K562 (cell line): ENCODE measurements around the gene HPCA. TPM values are rescaled to one million over a fixed set of nuclear protein-coding genes. Genes with fewer than 3 reads are reported as not detected.
A peak's percentile ranks its signal among the peaks of the same experiment; 100 is the strongest.

Source experiments
- EGR1 ChIP-seq: fragments of 450-650 bp; conservative IDR thresholded peaks from 2 replicates; pipeline ENCODE4 v1.6.1; 2017; ENCODE audit warnings: mild to moderate bottlenecking
- HMG20A ChIP-seq: fragments of 450-650 bp; formaldehyde crosslinking; conservative IDR thresholded peaks from 2 replicates; pipeline ENCODE4 v1.4.0; 2020; ENCODE audit warnings: mild to moderate bottlenecking, mixed read lengths
- KAT7 ChIP-seq: sonication (generic); formaldehyde crosslinking; IDR thresholded peaks from 2 replicates; pipeline ENCODE4 v1.8.0; 2022; ENCODE audit warnings: missing genetic modification reagents, mild to moderate bottlenecking, borderline replicate concordance
- KLF6 ChIP-seq: fragments of 250-450 bp; sonication (Bioruptor Pico); IDR thresholded peaks from 2 replicates; pipeline ENCODE4 v1.4.0; 2020; ENCODE audit warnings: mild to moderate bottlenecking, moderate library complexity, borderline replicate concordance
- MCM3 ChIP-seq: fragments of 450-650 bp; IDR thresholded peaks from 2 replicates; pipeline ENCODE4 v1.6.1; 2016
- NELFE ChIP-seq: IDR thresholded peaks from 2 replicates; pipeline ENCODE4 v1.6.1; 2011; ENCODE audit warnings: mild to moderate bottlenecking; ENCODE audit not compliant: insufficient read depth, insufficient read length
- SMAD4 ChIP-seq: fragments of 250-450 bp; sonication (Bioruptor Pico); conservative IDR thresholded peaks from 2 replicates; pipeline ENCODE4 v1.8.0; 2021; ENCODE audit warnings: inconsistent platforms, mild to moderate bottlenecking, moderate library complexity
- ZNF174 ChIP-seq: fragments of 250-450 bp; sonication (Bioruptor Pico); IDR thresholded peaks from 2 replicates; pipeline ENCODE4 v1.4.0; 2020; ENCODE audit warnings: mild to moderate bottlenecking
- ZNF324 ChIP-seq: fragments of 250-450 bp; sonication (Bioruptor Pico); IDR thresholded peaks from 2 replicates; pipeline ENCODE4 v1.4.0; 2020; ENCODE audit warnings: mild to moderate bottlenecking
- ZNF780A ChIP-seq: fragments of 250-450 bp; sonication (Bioruptor Pico); IDR thresholded peaks from 2 replicates; pipeline ENCODE4 v1.5.0; 2021; ENCODE audit warnings: mild to moderate bottlenecking
- polyA plus RNA-seq, 8 experiments: library from polyadenylated mRNA; depleted of rRNA in 4 of 8; stranded (reverse) in 5 of 8; unstranded in 3 of 8; fragments of >200 nt; fragmentation: Nextera tagmentation in 2 of 8; fragmentation: Illumina TruSeq in 1 of 8; extraction: Ambion mirVana in 2 of 8; extraction: Trizol in 1 of 8; gene quantifications; 2 replicates each; pipeline versions ENCODE4 v1.2.1 to v1.2.3, GENCODE V29; 2011 to 2014; ENCODE audit warnings: inconsistent platforms in 1 of 8, missing spikeins in 1 of 8
- total RNA-seq, 7 experiments: library from RNA; depleted of rRNA in 6 of 7; stranded (reverse); fragments of >200 nt in 6 of 7; fragmentation: Illumina TruSeq in 2 of 7; extraction: Trizol in 2 of 7; gene quantifications; 2 replicates each; pipeline versions ENCODE4 v1.2.1 to v1.2.3, GENCODE V29; 2011 to 2021; ENCODE audit warnings: low replicate concordance in 1 of 7
- TF ChIP-seq, protein P1 (sequence below): fragments of 450-650 bp; IDR thresholded peaks from 2 replicates; pipeline ENCODE4 v1.6.1; 2016; ENCODE audit warnings: low read depth
- TF ChIP-seq, protein P2 (sequence below): IDR thresholded peaks from 2 replicates; pipeline ENCODE4 v1.6.1; 2014; ENCODE audit warnings: antibody characterized with exemption
- TF ChIP-seq, protein P3 (sequence below): fragments of 250-450 bp; sonication (Bioruptor Pico); IDR thresholded peaks from 2 replicates; pipeline ENCODE4 v1.8.0; 2021; ENCODE audit warnings: mild to moderate bottlenecking, moderate library complexity
- TF ChIP-seq, protein P4 (sequence below): sonication (generic); formaldehyde crosslinking; IDR thresholded peaks from 2 replicates; pipeline ENCODE4 v1.9.0; 2022; ENCODE audit warnings: mild to moderate bottlenecking, missing genetic modification reagents
- TF ChIP-seq, protein P5 (sequence below): sonication (generic); formaldehyde crosslinking; IDR thresholded peaks from 2 replicates; pipeline ENCODE4 v1.8.0; 2022; ENCODE audit warnings: mild to moderate bottlenecking, low read depth, missing genetic modification reagents

Gene HPCA
- total and polyA plus RNA-seq, 9 of the 15 experiments (the other 6 are each of a cell fraction or from before 2014, with no cell fraction given), result not detected

DNA sequence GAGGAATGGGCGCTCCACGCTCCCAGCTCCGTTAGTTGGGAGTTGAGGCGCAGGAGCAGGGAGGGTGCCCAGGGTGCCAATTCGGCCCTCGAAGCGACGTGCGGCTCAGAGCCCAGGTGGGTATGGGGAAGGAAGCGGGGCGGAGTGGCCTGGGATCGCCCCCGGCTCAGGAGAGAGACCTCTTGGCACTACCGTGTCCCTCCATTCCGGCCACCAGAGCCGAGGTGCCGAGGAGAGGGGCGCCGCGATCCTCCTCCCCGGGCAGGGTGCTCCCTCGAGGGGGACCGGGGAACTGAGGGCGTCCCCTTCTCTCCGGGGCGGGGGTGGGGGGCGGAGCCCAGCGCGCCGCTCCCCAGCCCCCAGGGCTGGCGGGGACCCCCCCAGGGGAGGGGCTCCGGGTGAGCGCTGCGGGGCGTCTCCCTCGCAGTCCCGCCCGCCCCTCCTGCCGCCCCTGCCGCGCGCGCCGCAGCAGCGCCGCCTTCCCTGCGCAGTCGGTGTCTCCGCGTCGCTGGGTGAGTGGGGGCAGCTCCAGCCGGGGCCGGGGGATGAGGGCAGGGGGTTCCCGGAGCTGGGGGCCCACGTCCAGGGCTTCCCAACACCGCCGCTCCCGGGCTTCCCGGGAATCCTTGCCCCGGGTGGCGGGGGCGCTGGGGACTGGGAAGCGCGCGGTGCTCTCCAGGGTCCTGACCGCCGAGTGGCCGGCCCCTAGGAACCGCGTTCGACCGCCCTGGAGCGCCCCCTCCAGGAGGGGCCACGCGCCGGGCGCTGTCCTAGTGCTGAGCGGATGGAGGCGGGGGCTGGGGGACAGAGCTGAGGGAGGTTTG is at the start of gene HPCA (continued):
- TF ChIP-seq, protein P1, sequence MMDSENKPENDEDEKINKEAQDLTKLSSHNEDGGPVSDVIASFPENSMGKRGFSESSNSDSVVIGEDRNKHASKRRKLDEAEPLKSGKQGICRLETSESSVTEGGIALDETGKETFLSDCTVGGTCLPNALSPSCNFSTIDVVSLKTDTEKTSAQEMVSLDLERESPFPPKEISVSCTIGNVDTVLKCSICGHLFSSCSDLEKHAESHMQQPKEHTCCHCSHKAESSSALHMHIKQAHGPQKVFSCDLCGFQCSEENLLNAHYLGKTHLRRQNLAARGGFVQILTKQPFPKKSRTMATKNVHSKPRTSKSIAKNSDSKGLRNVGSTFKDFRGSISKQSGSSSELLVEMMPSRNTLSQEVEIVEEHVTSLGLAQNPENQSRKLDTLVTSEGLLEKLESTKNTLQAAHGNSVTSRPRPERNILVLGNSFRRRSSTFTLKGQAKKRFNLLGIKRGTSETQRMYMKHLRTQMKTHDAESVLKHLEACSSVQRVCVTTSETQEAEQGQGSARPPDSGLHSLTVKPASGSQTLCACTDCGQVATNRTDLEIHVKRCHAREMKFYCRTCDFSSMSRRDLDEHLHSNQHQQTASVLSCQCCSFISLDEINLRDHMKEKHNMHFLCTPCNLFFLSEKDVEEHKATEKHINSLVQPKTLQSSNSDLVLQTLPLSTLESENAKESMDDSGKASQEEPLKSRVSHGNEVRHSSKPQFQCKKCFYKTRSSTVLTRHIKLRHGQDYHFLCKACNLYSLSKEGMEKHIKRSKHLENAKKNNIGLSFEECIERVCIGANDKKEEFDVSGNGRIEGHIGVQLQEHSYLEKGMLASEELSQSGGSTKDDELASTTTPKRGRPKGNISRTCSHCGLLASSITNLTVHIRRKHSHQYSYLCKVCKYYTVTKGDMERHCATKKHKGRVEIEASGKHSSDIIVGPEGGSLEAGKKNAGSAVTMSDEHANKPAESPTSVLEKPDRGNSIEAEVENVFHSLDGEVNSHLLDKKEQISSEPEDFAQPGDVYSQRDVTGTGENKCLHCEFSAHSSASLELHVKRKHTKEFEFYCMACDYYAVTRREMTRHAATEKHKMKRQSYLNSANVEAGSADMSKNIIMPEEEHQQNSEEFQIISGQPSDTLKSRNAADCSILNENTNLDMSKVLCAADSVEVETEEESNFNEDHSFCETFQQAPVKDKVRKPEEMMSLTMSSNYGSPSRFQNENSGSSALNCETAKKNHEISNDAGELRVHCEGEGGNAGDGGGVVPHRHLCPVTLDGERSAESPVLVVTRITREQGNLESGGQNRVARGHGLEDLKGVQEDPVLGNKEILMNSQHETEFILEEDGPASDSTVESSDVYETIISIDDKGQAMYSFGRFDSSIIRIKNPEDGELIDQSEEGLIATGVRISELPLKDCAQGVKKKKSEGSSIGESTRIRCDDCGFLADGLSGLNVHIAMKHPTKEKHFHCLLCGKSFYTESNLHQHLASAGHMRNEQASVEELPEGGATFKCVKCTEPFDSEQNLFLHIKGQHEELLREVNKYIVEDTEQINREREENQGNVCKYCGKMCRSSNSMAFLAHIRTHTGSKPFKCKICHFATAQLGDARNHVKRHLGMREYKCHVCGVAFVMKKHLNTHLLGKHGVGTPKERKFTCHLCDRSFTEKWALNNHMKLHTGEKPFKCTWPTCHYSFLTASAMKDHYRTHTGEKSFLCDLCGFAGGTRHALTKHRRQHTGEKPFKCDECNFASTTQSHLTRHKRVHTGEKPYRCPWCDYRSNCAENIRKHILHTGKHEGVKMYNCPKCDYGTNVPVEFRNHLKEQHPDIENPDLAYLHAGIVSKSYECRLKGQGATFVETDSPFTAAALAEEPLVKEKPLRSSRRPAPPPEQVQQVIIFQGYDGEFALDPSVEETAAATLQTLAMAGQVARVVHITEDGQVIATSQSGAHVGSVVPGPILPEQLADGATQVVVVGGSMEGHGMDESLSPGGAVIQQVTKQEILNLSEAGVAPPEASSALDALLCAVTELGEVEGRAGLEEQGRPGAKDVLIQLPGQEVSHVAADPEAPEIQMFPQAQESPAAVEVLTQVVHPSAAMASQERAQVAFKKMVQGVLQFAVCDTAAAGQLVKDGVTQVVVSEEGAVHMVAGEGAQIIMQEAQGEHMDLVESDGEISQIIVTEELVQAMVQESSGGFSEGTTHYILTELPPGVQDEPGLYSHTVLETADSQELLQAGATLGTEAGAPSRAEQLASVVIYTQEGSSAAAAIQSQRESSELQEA, result no peak
- TF ChIP-seq, protein P2, sequence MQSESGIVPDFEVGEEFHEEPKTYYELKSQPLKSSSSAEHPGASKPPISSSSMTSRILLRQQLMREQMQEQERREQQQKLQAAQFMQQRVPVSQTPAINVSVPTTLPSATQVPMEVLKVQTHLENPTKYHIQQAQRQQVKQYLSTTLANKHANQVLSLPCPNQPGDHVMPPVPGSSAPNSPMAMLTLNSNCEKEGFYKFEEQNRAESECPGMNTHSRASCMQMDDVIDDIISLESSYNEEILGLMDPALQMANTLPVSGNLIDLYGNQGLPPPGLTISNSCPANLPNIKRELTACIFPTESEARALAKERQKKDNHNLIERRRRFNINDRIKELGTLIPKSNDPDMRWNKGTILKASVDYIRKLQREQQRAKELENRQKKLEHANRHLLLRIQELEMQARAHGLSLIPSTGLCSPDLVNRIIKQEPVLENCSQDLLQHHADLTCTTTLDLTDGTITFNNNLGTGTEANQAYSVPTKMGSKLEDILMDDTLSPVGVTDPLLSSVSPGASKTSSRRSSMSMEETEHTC, result no peak
- TF ChIP-seq KLF6 (CRISPR knock-in tag) (peak; percentile 74; the same call in 1 of the 2 replicates), HMG20A (no peak), ZNF324 (CRISPR knock-in tag) (no peak), NELFE (no peak), KAT7 (peak; percentile 100), ZNF780A (CRISPR knock-in tag) (no peak), ZNF174 (CRISPR knock-in tag) (no peak), SMAD4 (CRISPR knock-in tag) (peak; percentile 90), MCM3 (no peak), EGR1 (peak; percentile 59)
- TF ChIP-seq, protein P3, sequence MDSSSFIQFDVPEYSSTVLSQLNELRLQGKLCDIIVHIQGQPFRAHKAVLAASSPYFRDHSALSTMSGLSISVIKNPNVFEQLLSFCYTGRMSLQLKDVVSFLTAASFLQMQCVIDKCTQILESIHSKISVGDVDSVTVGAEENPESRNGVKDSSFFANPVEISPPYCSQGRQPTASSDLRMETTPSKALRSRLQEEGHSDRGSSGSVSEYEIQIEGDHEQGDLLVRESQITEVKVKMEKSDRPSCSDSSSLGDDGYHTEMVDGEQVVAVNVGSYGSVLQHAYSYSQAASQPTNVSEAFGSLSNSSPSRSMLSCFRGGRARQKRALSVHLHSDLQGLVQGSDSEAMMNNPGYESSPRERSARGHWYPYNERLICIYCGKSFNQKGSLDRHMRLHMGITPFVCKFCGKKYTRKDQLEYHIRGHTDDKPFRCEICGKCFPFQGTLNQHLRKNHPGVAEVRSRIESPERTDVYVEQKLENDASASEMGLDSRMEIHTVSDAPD (CRISPR knock-in tag), result no peak
- TF ChIP-seq, protein P4, sequence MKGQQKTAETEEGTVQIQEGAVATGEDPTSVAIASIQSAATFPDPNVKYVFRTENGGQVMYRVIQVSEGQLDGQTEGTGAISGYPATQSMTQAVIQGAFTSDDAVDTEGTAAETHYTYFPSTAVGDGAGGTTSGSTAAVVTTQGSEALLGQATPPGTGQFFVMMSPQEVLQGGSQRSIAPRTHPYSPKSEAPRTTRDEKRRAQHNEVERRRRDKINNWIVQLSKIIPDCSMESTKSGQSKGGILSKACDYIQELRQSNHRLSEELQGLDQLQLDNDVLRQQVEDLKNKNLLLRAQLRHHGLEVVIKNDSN (CRISPR knock-in tag), result peak; percentile 59; the same call in 1 of the 2 replicates
- TF ChIP-seq, protein P5, sequence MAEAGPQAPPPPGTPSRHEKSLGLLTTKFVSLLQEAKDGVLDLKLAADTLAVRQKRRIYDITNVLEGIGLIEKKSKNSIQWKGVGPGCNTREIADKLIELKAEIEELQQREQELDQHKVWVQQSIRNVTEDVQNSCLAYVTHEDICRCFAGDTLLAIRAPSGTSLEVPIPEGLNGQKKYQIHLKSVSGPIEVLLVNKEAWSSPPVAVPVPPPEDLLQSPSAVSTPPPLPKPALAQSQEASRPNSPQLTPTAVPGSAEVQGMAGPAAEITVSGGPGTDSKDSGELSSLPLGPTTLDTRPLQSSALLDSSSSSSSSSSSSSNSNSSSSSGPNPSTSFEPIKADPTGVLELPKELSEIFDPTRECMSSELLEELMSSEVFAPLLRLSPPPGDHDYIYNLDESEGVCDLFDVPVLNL, result peak; percentile 94
